A375 (cell line): ENCODE measurements around the gene SH3GLB1. TPM values are rescaled to one million over a fixed set of nuclear protein-coding genes. Genes with fewer than 3 reads are reported as not detected.

ENCODE experiments used
- total RNA-seq: library from RNA; depleted of rRNA; stranded (reverse); fragments of >200 nt; shearing (Covaris generic); gene quantifications from 2 replicates; pipeline ENCODE4 v1.2.3, GENCODE V29; 2014; rRNA removed

Gene SH3GLB1
- total RNA-seq: 12.6 and 13.1 TPM in 2 replicates

GRCh38 chr1:86704458-86704971 is at the start of gene SH3GLB1:
Gene SH3GLB1 (plus strand): TSS chr1:86704576. CDS start chr1:86704900, 324 bp downstream.

Other genes with a start within 250 kb of the SH3GLB1 start
- gene CLCA1, start 235.6 kb upstream of the SH3GLB1 start, total RNA-seq: not detected in 2 replicates
- not detected in 2 replicates for gene CLCA4, start 157.5 kb upstream of the SH3GLB1 start, total RNA-seq
- gene SELENOF, start 209.6 kb downstream of the SH3GLB1 start, total RNA-seq: 69.6 and 79.1 TPM in 2 replicates
- 10.1 and 11.6 TPM in 2 replicates for gene HS2ST1, start 210.1 kb downstream of the SH3GLB1 start, total RNA-seq